Bronchial epithelial cell (primary cell): ENCODE data around the gene PDGFRB. TPM values are rescaled to one million over a fixed set of nuclear protein-coding genes. Genes with fewer than 3 reads are reported as not detected.

Experiments
- DNase-seq: peaks from one replicate; pipeline ENCODE4 v3.0.0-alpha.2; 2010; ENCODE audit warnings: low read depth
- FAIRE-seq: peaks from 2 replicates; lab custom pipeline; 2011; peaks lifted over from hg19 to GRCh38; lab: Jason Lieb, UNC
- H3K27me3 ChIP-seq: 2 replicates; pipeline ENCODE4 v1.5.1; 2011; ENCODE audit warnings: low read length; ENCODE audit not compliant: control insufficient read depth, insufficient read depth
- H3K36me3 ChIP-seq: 2 replicates; pipeline ENCODE4 v1.5.1; 2011; ENCODE audit warnings: low read length; ENCODE audit not compliant: control insufficient read depth, insufficient read depth
- H3K4me3 ChIP-seq: 2 replicates; pipeline ENCODE4 v1.5.1; 2011; ENCODE audit warnings: mild to moderate bottlenecking, low read depth, low read length, control low read depth
- total RNA-seq: library from RNA; depleted of rRNA; stranded (reverse); fragments of >200 nt; gene quantifications from 2 replicates; pipeline ENCODE4 v1.2.1, GENCODE V29; 2014
- TF ChIP-seq, protein P1 (sequence below): IDR thresholded peaks from 2 replicates; pipeline ENCODE4 v1.5.1; 2011; ENCODE audit warnings: mild to moderate bottlenecking, moderate library complexity, low read length, control low read depth, inconsistent platforms; ENCODE audit not compliant: insufficient read depth, severe bottlenecking

The PDGFRB gene
- total RNA-seq, 1 donor from 2014 or later: 1.6 TPM

DNA sequence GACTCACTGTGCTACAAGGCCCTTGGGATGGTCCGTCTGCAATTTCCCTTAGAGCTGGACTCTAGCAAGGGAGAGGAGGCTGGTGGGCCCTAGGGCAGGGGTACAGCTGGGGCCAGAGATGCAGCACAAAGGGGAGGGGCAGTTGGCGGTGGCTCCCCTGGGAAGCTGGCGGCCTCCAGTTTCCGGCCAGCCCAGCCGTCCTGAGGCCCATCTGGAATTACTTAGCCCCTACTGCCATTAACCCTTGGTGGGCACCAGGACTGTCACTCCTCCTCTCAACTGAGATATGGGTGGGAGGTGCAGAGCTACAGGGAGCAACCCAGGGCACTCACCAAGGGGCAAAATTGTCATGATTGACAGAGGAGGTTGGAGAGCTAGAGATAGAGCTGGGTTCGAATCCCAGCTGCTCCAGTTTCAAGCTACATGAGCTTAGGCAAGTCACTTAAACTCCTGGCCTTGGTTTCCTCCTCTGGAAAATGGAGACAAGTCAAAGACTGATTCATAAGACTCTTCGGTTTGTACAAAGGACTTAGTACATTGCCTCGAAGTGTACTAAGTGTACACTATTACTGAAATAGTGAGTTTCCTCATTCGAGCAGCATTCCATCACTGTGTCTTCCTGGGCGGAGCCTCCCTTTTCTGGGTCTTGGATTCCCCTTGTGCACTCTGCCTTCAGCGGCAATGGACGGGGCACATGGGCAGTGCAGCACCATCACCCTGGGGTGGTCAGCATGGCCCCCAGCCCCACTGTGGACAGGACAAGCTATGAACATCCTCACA lies 2.7 kb upstream of the PDGFRB start:
- Histone ChIP-seq H3K36me3 (no peaks in the 10 kb centered on the region), H3K27me3 (peaks cover 10% of the 10 kb centered on the region), H3K4me3 (no peak overlapping the region)
- FAIRE-seq: no peak
- TF ChIP-seq, protein P1, sequence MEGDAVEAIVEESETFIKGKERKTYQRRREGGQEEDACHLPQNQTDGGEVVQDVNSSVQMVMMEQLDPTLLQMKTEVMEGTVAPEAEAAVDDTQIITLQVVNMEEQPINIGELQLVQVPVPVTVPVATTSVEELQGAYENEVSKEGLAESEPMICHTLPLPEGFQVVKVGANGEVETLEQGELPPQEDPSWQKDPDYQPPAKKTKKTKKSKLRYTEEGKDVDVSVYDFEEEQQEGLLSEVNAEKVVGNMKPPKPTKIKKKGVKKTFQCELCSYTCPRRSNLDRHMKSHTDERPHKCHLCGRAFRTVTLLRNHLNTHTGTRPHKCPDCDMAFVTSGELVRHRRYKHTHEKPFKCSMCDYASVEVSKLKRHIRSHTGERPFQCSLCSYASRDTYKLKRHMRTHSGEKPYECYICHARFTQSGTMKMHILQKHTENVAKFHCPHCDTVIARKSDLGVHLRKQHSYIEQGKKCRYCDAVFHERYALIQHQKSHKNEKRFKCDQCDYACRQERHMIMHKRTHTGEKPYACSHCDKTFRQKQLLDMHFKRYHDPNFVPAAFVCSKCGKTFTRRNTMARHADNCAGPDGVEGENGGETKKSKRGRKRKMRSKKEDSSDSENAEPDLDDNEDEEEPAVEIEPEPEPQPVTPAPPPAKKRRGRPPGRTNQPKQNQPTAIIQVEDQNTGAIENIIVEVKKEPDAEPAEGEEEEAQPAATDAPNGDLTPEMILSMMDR: no peak
- no peak for DNase-seq

GRCh38 chr5:150157168-150157567 lies 1.5 kb upstream of the PDGFRB start:
- TF ChIP-seq, protein P1: no peak
- no peak overlapping the region for H3K4me3 ChIP-seq
- no peak for FAIRE-seq
- H3K27me3 ChIP-seq: peaks cover 10% of the 10 kb centered on the region
- no peaks in the 10 kb centered on the region for H3K36me3 ChIP-seq
- DNase-seq: no peak

DNA sequence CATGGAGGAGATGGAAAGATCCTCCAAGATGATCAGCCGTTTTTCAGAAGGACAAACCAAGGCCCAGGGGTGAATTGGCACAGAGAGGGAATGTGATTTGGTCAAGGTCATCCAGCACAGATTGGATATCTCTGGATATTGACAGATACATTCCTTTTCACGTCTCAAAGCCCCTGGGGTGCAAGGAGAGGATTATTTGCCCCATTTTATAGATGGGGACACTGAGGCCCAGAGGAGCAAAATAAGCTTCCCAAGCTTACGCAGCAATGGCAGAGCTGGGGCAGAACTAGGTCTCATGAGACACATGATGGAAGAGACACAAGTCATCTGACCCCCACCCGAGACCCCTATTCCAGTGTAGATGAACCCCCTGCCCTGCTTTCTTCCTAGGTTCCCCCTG lies 895 bp upstream of the PDGFRB start:
- DNase-seq (no peak), FAIRE-seq (no peak)

DNA sequence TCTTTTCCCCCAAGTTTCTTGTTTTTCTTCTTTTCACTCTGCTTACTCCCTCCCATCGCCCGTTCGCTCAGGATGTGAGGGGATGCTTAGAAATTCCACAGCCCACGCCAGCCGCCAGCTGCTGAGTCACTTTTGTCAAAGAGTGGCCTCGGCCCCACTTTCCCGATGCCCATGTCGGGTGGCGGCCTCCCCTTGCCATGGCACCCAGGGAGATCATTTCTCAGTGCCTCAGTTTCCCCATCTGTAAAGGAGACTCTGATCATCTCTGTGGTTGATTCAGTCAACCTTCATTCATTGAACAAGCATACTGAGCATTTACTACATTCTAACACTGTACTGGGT lies 353 bp upstream of the PDGFRB start:
- no peak for DNase-seq
- Histone ChIP-seq H3K27me3 (peaks cover 10% of the 10 kb centered on the region), H3K4me3 (no peak overlapping the region), H3K36me3 (no peaks in the 10 kb centered on the region)
- no peak for FAIRE-seq
- TF ChIP-seq, protein P1: no peak

More for the DNA sequence above, 895 bp upstream of the PDGFRB start:
- Histone ChIP-seq H3K36me3 (no peaks in the 10 kb centered on the region), H3K27me3 (peaks cover 10% of the 10 kb centered on the region), H3K4me3 (no peak overlapping the region)
- TF ChIP-seq, protein P1: no peak

DNA sequence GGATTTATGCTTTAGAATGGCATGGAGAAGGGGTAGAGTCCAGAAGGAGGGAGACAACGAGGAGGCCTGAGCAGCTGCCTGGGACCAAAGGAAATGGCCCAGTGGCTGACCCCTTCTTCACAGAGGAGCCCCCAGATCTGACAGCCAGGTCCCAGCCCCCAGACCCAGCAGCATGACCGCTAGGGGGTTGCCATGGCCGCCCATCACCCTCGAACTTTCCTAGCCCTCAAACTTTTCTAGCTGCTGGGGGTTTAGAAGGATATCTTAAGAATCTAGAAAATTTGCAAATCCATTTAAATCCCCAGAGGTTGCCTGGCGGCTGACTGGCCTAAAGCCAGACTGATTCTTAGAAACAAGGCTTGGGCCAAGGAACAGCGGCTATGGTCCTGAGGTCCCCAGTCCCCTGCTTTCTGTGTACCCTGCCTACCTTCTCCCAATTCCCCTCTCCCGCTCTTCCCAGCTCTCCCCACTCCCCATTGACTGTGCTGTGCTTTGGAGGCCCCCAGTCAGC lies 972 bp downstream of the PDGFRB start:
- no peak for FAIRE-seq
- TF ChIP-seq, protein P1: no peak

More for the DNA sequence above, 972 bp downstream of the PDGFRB start:
- H3K36me3 ChIP-seq: no peaks in the 10 kb centered on the region
- peaks cover 12% of the 10 kb centered on the region for H3K27me3 ChIP-seq
- no peak overlapping the region for H3K4me3 ChIP-seq
- no peak for DNase-seq
